HCT116 (cell line): ENCODE data around the gene ZNF652. TPM values are rescaled to one million over a fixed set of nuclear protein-coding genes. Genes with fewer than 3 reads are reported as not detected.

Source experiments
- ATAC-seq: fragments of 200-7000 bp; cut with Tn5 transposase; 2 replicates; pipeline ENCODE4 v1.9.1; 2020; ENCODE audit warnings: mild to moderate bottlenecking, moderate library complexity
- BruUV-seq: library from RNA; stranded (reverse); fragments of 400-500 nt; replicated peaks from 2 replicates; lab custom pipeline; 2021; lab: Mats Ljungman, UMichigan
- CTCF ChIA-PET: fragments of 300-600 bp; sonication (Branson Sonifier 250); formaldehyde crosslinking; loops from one replicate; lab custom pipeline; 2021; ENCODE audit warnings: antibody characterized with exemption; lab: Charles Lee
- POLR2A ChIA-PET: fragments of 300-600, 350-600 bp; sonication (Branson Sonifier 250); formaldehyde crosslinking; loops from one replicate; lab custom pipeline; 2021; ENCODE audit warnings: antibody characterized with exemption; lab: Charles Lee
- RAD21 ChIA-PET, 2 experiments: fragments of 300-600 bp; sonication (Branson Sonifier 250); formaldehyde crosslinking; loops; one replicate each; lab custom pipeline; 2023; ENCODE audit warnings: low total read pairs in 2 of 2; ENCODE audit not compliant: uncharacterized antibody in 2 of 2, unreplicated experiment in 2 of 2, low non-redundant PET in 1 of 2; lab: Charles Lee
- DNase-seq: peaks from one replicate; pipeline ENCODE4 v3.0.0-alpha.2; 2010; ENCODE audit warnings: low read depth, low spot score
- H2AFZ ChIP-seq: fragments of 200-600 bp; shearing (Covaris generic), sonication (generic); 2 replicates; pipeline ENCODE4 v1.6.1; 2017; ENCODE audit warnings: low read depth, mixed run types, mixed read lengths, antibody characterized with exemption, low read length; ENCODE audit not compliant: poor library complexity, severe bottlenecking
- H3K27ac ChIP-seq: 2 replicates; pipeline ENCODE4 v1.5.1; 2012; ENCODE audit warnings: low read depth, low read length
- H3K27me3 ChIP-seq: fragments of 200-600 bp; sonication (generic); 2 replicates; pipeline ENCODE4 v1.6.1; 2016; ENCODE audit warnings: mixed run types, low read length, mixed read lengths; ENCODE audit not compliant: insufficient read depth
- H3K36me3 ChIP-seq, 2 experiments: fragments of 200-500 bp in 1 of 2; fragments of 200-600 bp in 1 of 2; sonication (Bioruptor generic) in 1 of 2; sonication (generic) in 1 of 2; 2 replicates each; pipeline versions ENCODE4 v1.5.1 to v1.6.1; 2014 to 2016; ENCODE audit warnings: low read length in 2 of 2, inconsistent platforms in 1 of 2, mixed read lengths in 1 of 2, mixed run types in 1 of 2; ENCODE audit not compliant: insufficient read depth in 2 of 2, control insufficient read depth in 1 of 2
- H3K4me1 ChIP-seq, 2 experiments: fragments of 200-600 bp in 1 of 2; sonication (generic) in 1 of 2; 2 replicates each; pipeline versions ENCODE4 v1.5.1 to v1.6.1; 2012 to 2017; ENCODE audit warnings: low read length in 2 of 2, inconsistent platforms in 1 of 2, mild to moderate bottlenecking in 1 of 2, mixed read lengths in 1 of 2, mixed run types in 1 of 2, moderate library complexity in 1 of 2; ENCODE audit not compliant: insufficient read depth in 2 of 2, control insufficient read depth in 1 of 2
- H3K4me2 ChIP-seq: fragments of 200-600 bp; sonication (generic); 2 replicates; pipeline ENCODE4 v1.6.1; 2017; ENCODE audit warnings: mixed run types, low read length, mixed read lengths
- H3K4me3 ChIP-seq, 2 experiments: fragments of 200-600 bp in 1 of 2; sonication (generic) in 1 of 2; replicated peaks in 1 of 2; 2 replicates each; pipeline ENCODE4 v1.5.1; 2011 to 2016; ENCODE audit warnings: low read length in 2 of 2, control low read depth in 1 of 2, low read depth in 1 of 2, mild to moderate bottlenecking in 1 of 2, mixed read lengths in 1 of 2, mixed run types in 1 of 2
- H3K79me2 ChIP-seq: fragments of 200-600 bp; sonication (generic); 2 replicates; pipeline ENCODE4 v1.6.1; 2017; ENCODE audit warnings: mild to moderate bottlenecking, mixed run types, low read length, moderate library complexity, mixed read lengths; ENCODE audit not compliant: insufficient read depth
- H3K9ac ChIP-seq: fragments of 200-600 bp; sonication (generic); 2 replicates; pipeline ENCODE4 v1.6.1; 2016; ENCODE audit warnings: low read length, mixed read lengths
- H3K9me2 ChIP-seq: fragments of 200-600 bp; sonication (generic), shearing (Covaris generic); 2 replicates; pipeline ENCODE4 v1.6.1; 2017; ENCODE audit warnings: mixed run types, mild to moderate bottlenecking, moderate library complexity; ENCODE audit not compliant: insufficient read depth
- H3K9me3 ChIP-seq, 2 experiments: fragments of 200-500 bp in 1 of 2; fragments of 200-600 bp in 1 of 2; sonication (Bioruptor generic) in 1 of 2; sonication (generic) in 1 of 2; 2 replicates each; pipeline ENCODE4 v1.6.1; 2014 to 2017; ENCODE audit warnings: low read length in 2 of 2, mixed read lengths in 2 of 2, inconsistent platforms in 1 of 2, low read depth in 1 of 2, mild to moderate bottlenecking in 1 of 2, mixed run types in 1 of 2, moderate library complexity in 1 of 2; ENCODE audit not compliant: control insufficient read depth in 1 of 2, insufficient read depth in 1 of 2
- H4K20me1 ChIP-seq: fragments of 200-600 bp; sonication (generic), shearing (Covaris generic); 2 replicates; pipeline ENCODE4 v1.6.1; 2017; ENCODE audit warnings: mixed run types, mild to moderate bottlenecking, moderate library complexity; ENCODE audit not compliant: insufficient read depth
- EGR1 ChIP-seq: IDR thresholded peaks from 2 replicates; pipeline ENCODE4 v1.6.1; 2012; ENCODE audit warnings: low read depth
- EZH2phosphoT487 ChIP-seq: fragments of 200-600 bp; IDR thresholded peaks from 2 replicates; pipeline ENCODE4 v1.6.1; 2018; ENCODE audit warnings: antibody characterized with exemption, borderline replicate concordance
- MAX ChIP-seq: IDR thresholded peaks from 2 replicates; pipeline ENCODE4 v1.6.1; 2012
- RAD21 ChIP-seq: IDR thresholded peaks from 2 replicates; pipeline ENCODE4 v1.6.1; 2012; ENCODE audit warnings: low read depth, mild to moderate bottlenecking
- REST ChIP-seq: IDR thresholded peaks from 2 replicates; pipeline ENCODE4 v1.6.1; 2012; ENCODE audit warnings: low read depth
- SIN3A ChIP-seq: IDR thresholded peaks from 2 replicates; pipeline ENCODE4 v1.6.1; 2012; ENCODE audit warnings: low read depth
- YY1 ChIP-seq: IDR thresholded peaks from 2 replicates; pipeline ENCODE4 v1.6.1; 2011; ENCODE audit warnings: low read length, low read depth, moderate library complexity, mild to moderate bottlenecking; ENCODE audit not compliant: insufficient replicate concordance; ENCODE audit errors: extremely low read depth
- ZFX ChIP-seq: fragments of 450-650 bp; IDR thresholded peaks from 2 replicates; pipeline ENCODE4 v1.6.1; 2017
- ZNF274 ChIP-seq: fragments of 200-500 bp; sonication (Bioruptor generic); IDR thresholded peaks from 2 replicates; pipeline ENCODE4 v1.6.1; 2014; ENCODE audit warnings: mild to moderate bottlenecking, low read depth, low read length, inconsistent platforms
- intact Hi-C: fragments of 100-400 bp; cut with micrococcal nuclease; formaldehyde crosslinking; loops from 2 replicates; pipeline ENCODE4 v1.10.0; 2022
- total RNA-seq: library from RNA; stranded (reverse); gene quantifications from one replicate; pipeline ENCODE4 v1.2.1, GENCODE V29; 2021; ENCODE audit not compliant: unreplicated experiment
- TF ChIP-seq, protein P1 (sequence below), 3 experiments: fragments of 200-600 bp in 1 of 3; sonication (generic) in 1 of 3; IDR thresholded peaks in 2 of 3; conservative IDR thresholded peaks in 1 of 3; 2 replicates each; pipeline ENCODE4 v1.5.1; 2012 to 2017; ENCODE audit warnings: low read depth in 2 of 3, low read length in 2 of 3, antibody characterized with exemption in 1 of 3, borderline replicate concordance in 1 of 3, control low read depth in 1 of 3, mild to moderate bottlenecking in 1 of 3, mixed read lengths in 1 of 3, mixed run types in 1 of 3, moderate library complexity in 1 of 3; ENCODE audit not compliant: insufficient read depth in 1 of 3

ZNF652 gene
- total RNA-seq, 1 experiment from 2014 or later: 27.8 TPM

DNA sequence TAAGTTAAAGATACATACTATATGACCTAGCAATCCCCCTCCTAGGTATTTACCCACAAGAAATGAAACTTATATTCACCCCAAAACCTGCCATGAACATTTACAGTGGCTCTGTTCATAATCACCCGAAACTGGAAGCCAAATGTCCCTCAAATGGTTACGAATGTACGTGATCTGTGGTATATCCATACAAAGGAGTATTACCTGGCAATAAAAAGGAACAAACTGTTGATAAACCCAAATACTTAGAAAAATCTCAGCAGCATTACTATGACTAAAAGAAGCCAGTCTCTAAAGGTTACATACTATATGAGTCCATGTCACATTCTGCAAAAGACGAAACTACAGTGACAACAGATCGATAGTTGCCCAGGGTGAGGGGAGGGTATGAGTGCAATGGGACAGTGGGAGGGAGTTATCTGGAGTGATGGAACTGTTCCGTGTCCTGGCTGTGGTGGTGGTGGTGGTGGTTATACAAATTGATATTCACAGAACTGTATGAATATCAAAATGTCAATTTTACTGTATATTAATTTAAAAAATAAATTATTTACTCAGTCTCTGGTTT lies 9.4 kb downstream of the ZNF652 start:
- Histone ChIP-seq H3K36me3 (0 out of 4 replicates have a peak, but pooled peaks cover 0 to 6% of the 10 kb centered on the region in 2 experiments), H3K9me3 (peaks cover 0 to 2% of the 10 kb centered on the region in 2 experiments; a peak in 2 of 4 replicates), H4K20me1 (peaks cover 3% of the 10 kb centered on the region; the same call in 1 of the 2 replicates), H3K9me2 (no peaks in the 10 kb centered on the region), H3K27ac (no peak overlapping the region), H2AFZ (no peak overlapping the region), H3K4me2 (no peak overlapping the region), H3K79me2 (peaks cover 83% of the 10 kb centered on the region), H3K4me1 (no peaks in the 10 kb centered on the region), H3K4me3 (no peak overlapping the region), H3K27me3 (no peaks in the 10 kb centered on the region), H3K9ac (no peak overlapping the region)
- no peak for TF ChIP-seq ZNF274
- TF ChIP-seq RAD21: no peak
- TF ChIP-seq EZH2phosphoT487: no peak
- no peak for TF ChIP-seq EGR1
- no peak for TF ChIP-seq REST
- no peak for TF ChIP-seq SIN3A
- TF ChIP-seq, protein P1, sequence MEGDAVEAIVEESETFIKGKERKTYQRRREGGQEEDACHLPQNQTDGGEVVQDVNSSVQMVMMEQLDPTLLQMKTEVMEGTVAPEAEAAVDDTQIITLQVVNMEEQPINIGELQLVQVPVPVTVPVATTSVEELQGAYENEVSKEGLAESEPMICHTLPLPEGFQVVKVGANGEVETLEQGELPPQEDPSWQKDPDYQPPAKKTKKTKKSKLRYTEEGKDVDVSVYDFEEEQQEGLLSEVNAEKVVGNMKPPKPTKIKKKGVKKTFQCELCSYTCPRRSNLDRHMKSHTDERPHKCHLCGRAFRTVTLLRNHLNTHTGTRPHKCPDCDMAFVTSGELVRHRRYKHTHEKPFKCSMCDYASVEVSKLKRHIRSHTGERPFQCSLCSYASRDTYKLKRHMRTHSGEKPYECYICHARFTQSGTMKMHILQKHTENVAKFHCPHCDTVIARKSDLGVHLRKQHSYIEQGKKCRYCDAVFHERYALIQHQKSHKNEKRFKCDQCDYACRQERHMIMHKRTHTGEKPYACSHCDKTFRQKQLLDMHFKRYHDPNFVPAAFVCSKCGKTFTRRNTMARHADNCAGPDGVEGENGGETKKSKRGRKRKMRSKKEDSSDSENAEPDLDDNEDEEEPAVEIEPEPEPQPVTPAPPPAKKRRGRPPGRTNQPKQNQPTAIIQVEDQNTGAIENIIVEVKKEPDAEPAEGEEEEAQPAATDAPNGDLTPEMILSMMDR (IDR thresholded peaks at IDR 0.05 in 2 of 3, conservative IDR thresholded peaks at IDR 0.05 in 1 of 3; ENCODE audit: borderline replicate concordance in 1 of 3, insufficient read depth in 1 of 3, low read depth in 2 of 3, low read length in 2 of 3): no peak
- TF ChIP-seq ZFX: no peak
- no peak for TF ChIP-seq MAX
- no peak for TF ChIP-seq YY1
- BruUV-seq: no TSS peak
- intact Hi-C loops: no loop called here
- ChIA-PET RAD21 (no interaction called here), CTCF (interaction anchor here (1.4 kb wide), 1 partner anchor 13 kb away, joined by 3 read pairs; no protein-coding TSS in a partner anchor), POLR2A (no interaction called here)
- no peak for DNase-seq
- no peak for ATAC-seq
